Activated T-cell treated with anti-CD3 and anti-CD28 coated beads for 1 hour (primary cell): Measurements from ENCODE around the gene PLBD2.

Experiments
- DNase-seq: peaks from one replicate; pipeline ENCODE4 v3.0.0-alpha.2; 2020; ENCODE audit warnings: low read depth

PLBD2 gene, protein sequence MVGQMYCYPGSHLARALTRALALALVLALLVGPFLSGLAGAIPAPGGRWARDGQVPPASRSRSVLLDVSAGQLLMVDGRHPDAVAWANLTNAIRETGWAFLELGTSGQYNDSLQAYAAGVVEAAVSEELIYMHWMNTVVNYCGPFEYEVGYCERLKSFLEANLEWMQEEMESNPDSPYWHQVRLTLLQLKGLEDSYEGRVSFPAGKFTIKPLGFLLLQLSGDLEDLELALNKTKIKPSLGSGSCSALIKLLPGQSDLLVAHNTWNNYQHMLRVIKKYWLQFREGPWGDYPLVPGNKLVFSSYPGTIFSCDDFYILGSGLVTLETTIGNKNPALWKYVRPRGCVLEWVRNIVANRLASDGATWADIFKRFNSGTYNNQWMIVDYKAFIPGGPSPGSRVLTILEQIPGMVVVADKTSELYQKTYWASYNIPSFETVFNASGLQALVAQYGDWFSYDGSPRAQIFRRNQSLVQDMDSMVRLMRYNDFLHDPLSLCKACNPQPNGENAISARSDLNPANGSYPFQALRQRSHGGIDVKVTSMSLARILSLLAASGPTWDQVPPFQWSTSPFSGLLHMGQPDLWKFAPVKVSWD

DNA sequence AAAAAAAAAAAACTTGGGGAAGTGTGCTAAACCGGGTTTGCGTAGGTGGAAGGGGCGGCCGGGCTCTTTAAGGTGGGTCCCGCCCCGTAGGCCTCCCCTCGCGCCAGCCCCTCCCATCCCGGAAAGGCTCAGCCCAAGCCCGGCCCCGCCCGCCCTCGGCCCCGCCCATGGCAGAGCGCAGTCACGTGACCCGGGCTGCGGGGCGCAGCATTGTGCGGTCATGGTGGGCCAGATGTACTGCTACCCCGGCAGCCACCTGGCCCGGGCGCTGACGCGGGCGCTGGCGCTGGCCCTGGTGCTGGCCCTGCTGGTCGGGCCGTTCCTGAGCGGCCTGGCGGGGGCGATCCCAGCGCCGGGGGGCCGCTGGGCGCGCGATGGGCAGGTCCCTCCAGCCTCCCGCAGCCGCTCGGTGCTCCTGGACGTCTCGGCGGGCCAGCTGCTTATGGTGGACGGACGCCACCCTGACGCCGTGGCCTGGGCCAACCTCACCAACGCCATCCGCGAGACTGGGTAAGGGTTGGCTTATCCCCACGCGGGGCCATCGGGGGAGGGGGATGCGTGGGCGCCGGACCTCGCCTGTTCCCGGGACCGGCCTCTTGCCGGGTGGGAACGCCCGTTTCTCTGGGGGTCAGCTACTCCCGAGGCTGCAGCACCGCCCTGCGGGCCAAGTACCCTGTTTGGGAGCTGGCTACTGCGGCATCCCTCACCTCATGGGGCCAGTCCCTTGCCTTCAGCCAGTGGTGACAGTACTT is at the start of gene PLBD2:
Gene PLBD2, plus strand, starts transcription at position 207 of the 752 bp plus-strand sequence. Its CDS starts 14 bp downstream, at position 221.
- peak; percentile 92 for DNase-seq

GRCh38 chr12:113310489-113310888 is 47.9 kb upstream of the PLBD2 start:
- DNase-seq, result no peak

DNA sequence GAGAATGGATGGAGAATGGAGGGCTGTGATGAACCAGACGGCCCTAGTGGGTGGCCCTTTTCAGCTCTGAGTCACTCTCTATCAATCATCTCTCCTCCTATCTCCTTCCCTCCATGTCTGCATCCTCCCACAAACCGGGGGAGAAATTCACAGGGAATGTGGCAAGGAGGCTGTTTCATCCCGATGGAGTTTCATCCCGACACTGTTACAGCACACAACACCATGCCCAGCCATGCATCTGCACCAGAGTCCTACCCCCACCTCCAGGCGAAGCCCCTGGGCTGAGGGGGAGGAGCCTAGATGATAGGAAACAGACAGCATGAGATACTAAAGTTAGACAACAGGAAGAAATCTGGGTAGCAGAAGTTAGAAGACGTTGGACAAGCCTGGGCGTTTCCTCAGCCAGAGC is 44.3 kb upstream of the PLBD2 start:
- DNase-seq, result no peak

DNA sequence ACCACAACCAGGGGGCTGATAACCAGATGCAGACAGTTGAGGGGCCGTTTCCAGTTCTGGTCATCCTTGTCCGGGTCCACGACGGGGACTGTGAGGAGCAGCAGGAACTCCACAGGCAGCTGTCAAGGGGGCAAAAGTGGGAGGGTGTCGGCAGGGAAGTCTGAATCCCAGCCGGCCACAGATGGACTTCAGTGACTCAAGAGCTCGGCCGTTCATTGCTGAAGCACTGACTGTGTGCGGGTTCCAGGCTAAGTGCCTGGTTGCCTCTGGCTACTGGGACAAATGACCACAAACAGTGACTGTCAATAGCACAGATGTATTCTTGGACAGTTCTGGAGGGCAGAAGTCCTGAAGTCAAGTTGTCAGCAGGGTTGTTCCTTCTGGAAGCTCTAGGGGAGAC is 43.0 kb upstream of the PLBD2 start:
- DNase-seq, result no peak

DNA sequence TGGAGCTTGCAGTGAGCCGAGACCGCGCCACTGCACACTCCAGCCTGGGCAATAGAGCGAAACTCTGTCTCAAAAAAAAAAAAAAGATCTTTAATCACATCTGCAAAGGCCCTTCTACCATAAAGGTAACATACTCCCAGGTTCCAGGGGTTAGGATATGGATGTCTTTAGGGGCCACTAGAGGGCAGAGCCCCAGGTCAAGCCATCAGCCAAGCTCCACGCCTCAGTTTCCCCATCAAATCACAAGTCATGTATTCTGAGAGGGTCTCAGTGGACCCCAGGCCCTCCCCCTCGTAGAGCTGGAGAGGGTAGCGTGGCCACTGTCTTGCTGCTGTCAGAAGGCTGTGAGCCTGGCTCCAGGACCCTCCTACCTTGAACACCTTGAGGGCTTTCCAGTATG is 42.2 kb upstream of the PLBD2 start:
- no peak for DNase-seq

GRCh38 chr12:113317122-113317521 is 41.3 kb upstream of the PLBD2 start:
- DNase-seq, result no peak

GRCh38 chr12:113318046-113318656 is 40.2 kb upstream of the PLBD2 start:
- no peak for DNase-seq

DNA sequence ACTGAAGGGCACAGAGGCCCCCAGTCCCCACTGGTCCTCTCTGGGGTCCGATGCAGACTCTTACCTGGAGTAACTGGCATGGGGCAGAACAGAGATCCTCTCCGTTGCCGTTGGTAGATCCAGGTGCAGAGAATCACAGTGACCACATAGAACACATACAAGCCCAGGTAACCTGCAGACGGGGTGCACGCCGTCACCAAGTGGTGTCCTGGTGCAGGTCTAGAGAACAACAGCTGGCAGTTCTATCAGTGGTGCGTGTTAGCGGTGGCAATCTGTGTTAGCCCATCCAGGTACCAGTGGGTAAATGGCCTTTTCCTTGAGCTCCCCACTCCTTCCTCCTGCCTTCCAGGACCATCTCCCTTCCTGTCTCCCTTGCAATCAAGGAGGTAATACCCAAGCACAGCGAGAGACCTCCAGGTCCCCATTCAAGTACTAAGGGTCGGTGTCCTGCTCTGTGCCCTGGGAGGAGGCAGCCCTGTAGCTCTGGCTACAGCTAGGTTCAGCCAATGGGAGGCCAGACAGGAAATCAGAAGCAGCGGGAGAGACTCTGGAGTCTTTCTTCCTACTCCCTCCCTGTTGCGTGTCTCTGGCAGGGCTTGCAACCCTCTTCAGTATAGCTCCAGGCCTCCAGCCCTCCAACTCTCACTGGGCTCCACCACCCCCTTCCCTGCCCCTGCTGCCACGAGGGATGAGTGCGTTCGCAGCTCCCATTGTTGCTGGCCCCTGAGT is 39.3 kb upstream of the PLBD2 start:
- no peak for DNase-seq

DNA sequence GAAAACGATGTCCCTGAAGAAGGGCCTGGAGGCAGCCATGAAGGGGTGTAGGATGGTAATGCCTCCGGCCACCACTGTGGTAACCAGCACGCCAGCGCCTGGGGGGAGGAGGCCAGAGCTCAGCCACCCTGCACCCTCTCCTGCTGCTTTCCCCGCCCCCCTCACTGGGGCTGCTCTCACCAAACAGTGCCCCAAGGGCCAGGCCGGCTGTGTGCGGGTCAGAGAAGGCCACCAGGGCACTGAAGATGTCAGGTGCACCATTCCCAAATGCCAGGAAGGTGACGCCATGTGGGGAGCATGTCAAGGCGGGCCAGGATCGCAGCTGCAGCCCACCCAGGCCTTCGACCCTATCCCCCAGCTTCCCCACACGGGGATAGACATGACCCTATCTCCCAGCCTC is 38.0 kb upstream of the PLBD2 start:
- no peak for DNase-seq

- no peak for DNase-seq
These were observed 36.0 kb upstream of the PLBD2 start for GRCh38 chr12:113322343-113322742.

DNA sequence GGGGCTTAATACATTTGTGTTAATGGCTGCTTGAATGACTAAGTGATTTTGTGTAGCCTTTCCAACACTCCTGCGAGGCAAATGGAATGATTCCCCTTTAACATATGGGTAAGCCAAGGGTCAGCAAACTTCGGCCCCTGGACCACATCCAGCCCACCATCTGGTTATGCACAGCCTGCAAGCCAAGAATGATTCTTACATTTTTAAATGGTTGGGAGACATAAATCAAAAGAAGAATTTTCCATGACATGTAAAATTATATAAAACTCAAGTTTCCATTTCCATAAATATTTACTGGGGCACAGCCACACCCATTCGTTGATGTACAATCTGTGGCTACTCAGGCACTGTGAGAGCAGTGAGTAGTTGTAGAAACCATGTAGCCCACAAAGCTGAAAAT is 32.5 kb upstream of the PLBD2 start:
- DNase-seq, result no peak

DNA sequence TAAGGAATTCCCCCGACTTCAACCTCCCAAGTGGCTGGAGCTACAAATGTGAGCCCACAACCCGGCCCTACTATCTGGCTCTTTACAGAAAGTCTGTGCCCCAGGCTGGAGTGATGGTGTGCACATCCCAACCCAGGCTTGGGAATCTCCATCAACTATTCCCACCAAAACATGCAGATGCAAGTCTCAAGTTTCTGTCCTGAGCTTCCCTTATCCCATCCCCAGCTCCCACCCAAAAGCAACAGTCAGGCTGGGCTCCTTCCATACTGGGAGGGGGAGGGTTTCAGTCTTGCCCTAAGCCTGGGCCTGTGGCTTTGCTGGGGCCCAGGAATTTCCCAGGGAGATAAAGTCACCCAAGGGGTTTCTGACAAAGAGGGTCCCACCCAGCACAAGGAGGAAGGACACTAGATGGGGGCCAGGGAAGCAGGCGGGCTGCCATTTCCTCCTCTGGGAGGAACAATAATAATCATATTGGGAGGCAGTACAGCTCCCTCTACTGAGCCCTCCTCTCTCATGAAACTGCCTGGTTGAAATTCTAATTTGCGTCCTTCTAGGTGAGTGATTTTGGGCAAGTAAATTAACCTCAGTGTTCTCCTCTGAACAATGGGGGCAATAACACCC is 31.5 kb upstream of the PLBD2 start:
- no peak for DNase-seq

GRCh38 chr12:113328368-113328889 is 30.0 kb upstream of the PLBD2 start:
- no peak for DNase-seq

DNA sequence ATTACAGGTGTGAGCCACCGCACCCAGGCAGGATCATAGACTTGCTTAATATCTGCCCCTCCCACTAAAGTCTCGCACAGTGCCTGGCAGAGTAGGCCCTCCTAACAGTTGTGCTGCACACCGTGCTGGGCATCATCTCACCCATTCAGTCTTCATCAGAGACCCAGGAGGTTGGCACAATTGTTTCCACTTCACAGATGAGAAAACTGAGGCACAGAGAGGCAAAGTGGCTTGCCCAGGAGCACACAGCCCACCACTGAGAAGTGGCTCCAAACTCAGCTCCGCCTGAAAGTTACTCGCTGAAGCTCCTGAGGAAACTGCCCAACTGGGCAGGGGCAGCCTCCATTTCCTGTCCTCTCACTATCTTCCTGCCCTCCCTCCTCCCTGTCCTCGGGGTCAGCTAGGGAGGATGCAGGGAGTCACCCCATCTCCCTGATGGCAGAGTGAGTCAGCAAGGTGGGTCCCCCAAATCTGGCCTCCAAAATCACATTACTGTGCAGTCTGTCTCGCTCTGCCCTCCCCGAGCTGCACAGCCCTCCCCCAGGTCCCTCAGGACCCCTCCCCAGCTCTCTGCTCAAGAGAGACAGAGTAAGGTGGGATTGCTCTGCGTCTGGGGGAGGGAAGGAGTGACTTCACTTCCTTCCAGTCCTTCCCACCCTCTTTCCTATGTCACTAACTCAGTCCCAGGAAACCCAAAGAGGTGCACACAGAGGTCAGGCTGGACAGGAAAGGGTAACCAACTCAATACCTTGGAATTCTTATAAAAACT is 29.2 kb upstream of the PLBD2 start:
- no peak for DNase-seq

- DNase-seq, result no peak
These were observed 28.5 kb upstream of the PLBD2 start for GRCh38 chr12:113329791-113330417.

- DNase-seq, result no peak
These were observed 27.9 kb upstream of the PLBD2 start for GRCh38 chr12:113330505-113330904.

GRCh38 chr12:113332688-113333417 is 25.5 kb upstream of the PLBD2 start:
- DNase-seq, result no peak

DNA sequence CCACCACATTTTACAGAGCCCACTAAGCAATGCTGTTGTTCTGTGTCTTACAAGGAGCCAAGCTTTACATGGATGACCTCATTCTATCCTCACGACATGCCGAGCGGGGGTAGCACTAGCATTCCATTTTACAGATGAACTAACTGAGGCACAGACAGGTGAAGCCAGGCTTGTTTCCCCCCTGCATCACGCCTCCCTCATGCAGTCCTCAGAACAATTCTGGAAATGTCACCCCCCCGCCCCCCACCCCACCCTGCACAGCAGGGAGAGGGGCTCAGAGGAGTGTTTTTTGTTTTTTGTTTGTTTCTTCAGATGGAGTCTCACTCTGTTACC is 25.0 kb upstream of the PLBD2 start:
- no peak for DNase-seq
